8988T (cell line): ENCODE results near the gene LYRM1.
"Not testable (repeated sequence)": the region's sequence is repeated elsewhere in the genome, so short reads cannot be mapped to it uniquely, and the experiment has no call there.

Source experiments
- DNase-seq: peaks from one replicate; pipeline ENCODE4 v3.0.0; 2011

LYRM1 gene, protein sequence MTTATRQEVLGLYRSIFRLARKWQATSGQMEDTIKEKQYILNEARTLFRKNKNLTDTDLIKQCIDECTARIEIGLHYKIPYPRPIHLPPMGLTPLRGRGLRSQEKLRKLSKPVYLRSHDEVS

DNA sequence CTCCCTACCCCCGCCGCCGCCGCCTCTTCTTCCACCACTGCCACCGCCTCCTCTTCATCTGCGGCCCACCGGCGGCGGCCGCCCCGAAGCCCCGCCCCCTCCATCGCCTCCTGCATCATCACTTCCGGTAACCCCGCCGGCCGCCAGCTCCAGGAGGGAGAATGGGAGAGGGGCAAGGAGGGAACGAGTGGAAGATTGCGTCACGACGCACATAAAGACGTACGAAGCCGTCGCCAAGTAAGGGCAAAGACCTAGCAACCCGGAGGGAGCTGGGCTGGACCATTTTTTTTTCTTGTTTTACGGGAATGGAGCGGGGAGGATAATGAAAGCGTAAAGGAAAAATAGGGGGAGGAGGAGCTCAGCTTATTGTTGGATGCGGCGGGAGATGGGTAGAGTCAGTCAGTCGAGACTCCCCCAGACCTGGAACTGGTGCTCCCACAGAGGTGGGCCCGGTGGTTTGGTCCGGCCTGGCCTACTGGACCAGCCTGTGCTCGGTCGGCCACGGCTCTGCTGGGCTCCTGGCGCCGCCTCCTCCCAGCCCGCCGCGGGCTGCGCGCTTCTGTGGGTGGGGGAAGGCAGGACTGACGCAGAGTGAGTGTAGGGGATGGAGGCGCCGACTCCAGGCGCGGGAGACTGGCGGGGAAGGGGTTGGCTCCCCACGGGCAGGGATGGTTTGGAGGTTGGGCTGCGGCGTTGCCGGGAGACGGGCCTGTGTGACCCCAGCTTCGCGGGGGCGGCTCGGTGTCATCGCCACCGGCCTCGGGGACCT, at the start of gene LYRM1, which contains the start of gene DCUN1D3:
TSS of gene LYRM1 (plus strand) at position 473 of the 769 bp plus-strand sequence. CDS start 14,785 bp downstream, outside the sequence.
TSS of gene DCUN1D3 (minus strand) at position 60 of the 769 bp plus-strand sequence. CDS start 37,820 bp downstream, outside the sequence.
- peak; percentile 78 for DNase-seq

DNA sequence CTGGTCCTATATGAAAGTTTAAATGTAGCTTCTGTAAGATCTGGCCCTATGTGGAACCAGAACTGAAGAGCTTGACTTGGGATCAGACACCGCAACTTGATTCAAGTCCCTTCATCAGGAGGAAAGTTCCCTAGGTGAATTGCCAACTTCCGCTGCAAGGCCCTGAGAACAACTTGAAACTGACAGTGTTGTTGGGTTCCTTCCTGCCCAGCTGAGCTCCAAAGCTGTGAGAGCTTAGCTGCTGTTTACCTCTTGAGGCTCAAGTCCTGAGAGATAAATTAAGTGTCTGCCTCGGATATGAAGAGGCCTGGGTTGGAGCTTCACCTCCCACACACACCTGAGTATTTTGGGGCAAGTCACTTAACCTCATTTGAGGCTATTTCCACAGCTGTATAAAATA, 49.6 kb upstream of the LYRM1 start:
- DNase-seq: no peak

DNA sequence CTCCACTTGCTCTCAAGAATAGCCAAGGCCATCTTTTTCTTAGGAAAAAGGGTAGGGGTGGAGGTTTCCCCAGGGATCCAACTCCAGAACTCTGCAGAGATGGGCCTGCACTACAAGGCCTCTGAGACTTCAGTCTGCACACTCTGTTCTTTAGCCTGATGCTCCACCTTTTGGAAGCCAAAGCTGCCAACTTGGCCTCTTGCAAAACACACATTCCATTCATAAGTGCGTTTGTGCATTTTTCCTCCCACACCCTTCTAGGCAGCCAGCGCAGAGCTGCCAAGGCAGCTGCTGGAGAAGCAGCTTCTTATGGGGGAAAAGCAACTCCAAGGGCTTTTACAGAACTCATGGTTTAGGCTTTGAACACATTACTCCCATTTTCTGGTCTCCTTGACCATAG, 49.0 kb upstream of the LYRM1 start:
- DNase-seq: no peak

DNA sequence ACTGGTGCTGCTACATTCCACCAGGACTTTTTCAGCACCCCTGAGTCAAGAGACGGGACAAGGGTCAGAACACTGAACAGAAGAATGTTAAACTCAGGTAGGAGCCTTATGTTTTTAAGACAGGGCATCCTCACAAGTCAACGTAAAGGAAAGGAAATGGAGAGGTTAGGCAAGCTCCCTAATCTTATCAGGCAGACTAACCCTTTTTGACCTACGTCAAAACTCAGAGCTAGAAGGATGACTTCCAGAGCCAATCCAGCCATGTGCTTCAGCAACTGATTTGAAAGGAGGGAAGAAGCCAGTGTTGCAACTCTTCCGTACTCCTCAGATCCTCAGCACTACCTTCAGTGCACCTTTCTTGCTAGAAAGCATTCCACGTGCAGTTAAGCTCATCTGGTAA, 47.4 kb upstream of the LYRM1 start:
- no peak for DNase-seq

DNA sequence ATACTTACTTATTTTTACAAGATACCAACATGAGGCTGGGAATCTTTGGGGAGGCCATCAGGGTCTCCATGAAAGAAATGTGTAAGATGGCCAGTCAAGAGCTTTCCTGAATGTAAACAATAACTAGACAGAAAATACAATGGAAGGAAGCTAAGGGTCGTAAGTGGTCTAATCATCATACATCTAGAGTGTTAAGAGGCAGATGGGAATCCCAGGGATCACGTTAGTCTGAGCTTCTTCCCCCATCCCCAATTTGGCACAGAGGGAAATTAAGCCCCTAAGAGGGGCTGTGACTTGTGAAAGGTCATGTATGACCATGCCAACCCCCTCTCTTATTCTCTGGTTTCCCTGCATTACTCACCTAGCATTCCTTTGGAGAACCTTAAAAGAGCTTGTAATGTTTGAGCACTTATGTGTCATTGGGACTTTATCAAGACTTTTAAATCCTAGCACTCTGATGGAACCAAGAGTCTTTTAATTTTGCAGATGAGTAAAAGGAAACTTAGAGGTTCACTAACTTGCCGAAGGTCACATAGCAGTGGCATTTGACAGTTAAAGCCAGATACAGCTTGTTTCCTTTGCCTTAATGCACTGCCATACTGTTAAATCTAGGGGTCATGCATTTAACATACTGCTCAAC, 46.5 kb upstream of the LYRM1 start:
- DNase-seq: no peak

DNA sequence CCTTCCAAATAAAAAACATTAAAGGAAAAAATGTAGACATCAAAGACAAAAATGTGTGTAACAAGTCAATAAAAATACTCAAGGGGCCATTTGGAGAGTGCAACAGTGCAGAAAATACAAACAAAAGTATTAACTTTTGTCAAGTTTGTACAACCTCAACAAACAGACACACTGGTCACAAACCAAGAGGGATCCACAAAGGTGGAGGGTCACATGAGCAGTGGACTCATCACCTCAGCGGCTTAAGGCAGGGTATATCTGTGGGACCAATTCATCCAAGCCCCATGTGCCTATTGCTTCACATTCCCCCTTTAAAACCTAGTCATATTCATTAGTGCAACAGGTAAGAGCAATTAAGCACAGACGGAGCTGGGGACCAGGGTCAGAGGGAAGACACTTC, 45.6 kb upstream of the LYRM1 start:
- DNase-seq: no peak

DNA sequence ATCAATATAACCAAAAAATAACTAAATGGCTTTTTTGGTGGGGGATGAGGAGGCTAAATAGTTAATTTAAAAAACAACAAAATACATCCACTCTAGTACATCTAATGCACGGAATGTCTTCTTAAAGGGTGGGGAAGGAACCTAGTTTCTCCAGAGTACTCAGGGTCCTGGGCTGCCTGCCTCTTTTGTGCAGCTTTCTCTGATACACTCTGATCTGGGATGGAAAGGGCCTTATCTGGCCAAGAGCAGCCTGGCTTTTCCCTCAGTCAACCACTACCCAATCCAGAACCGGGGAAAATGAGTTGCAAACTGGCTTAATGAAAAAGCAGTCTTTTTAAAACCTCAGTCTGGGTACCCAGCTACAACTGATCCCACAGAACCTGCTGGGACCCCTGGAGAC, 43.3 kb upstream of the LYRM1 start:
- DNase-seq: no peak

DNA sequence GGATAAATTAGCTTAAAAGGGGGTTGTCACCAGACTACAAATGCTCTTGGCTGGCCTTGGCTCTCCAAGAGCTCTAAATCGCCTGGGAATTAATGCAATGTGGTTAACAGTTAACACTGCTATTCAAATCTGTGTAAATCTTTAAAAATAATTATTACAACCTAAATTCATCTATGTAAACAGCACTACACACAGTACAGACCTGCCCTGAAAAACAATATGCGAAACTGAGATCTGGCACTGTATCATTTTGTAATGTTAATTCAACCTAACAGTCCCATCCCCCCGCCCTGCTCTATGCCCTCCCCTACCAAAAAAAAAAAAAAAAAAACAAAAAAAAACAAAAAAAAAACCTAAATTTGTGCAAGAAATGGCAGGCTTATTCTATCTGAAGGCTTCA, 41.3 kb upstream of the LYRM1 start:
- DNase-seq: no peak

DNA sequence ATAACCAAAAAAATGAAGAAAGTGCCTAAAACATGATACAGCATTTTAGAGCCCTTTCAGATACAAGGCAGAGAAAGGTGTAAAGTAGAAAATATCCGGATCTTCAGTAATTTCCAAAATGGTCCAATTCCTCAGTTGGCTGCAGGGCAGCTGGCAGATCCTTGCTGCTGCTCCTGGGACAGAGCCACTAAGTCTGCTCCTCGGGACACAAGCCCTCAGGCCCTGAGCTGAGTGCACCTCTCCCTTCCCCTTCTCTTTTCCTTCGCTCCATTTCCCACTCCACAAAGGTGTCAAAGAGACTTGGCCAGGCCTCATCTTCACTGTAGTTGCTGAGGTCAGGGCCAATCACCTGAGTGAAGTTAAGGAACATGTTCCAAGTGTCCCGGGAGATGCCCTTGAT, 40.9 kb upstream of the LYRM1 start:
- no peak for DNase-seq

DNA sequence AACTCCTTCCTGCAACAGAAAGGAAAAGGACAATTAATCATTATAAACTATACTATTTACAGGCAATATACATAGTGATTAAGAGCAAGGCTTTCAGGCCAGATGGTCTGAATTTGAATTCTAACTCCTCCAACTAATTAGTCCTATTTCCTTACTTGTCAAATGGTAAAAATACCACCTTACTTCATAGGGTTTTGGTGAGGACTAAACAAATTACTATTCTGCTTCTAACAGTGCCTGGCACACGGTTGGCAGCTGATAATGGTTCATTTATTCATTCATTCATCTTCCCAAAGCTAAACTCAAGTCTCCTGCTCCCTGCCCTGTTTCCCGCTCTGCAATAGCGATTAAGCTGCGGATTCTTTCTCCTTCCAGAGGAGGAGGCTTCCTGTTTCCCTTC, 40.2 kb upstream of the LYRM1 start:
- DNase-seq: no peak

DNA sequence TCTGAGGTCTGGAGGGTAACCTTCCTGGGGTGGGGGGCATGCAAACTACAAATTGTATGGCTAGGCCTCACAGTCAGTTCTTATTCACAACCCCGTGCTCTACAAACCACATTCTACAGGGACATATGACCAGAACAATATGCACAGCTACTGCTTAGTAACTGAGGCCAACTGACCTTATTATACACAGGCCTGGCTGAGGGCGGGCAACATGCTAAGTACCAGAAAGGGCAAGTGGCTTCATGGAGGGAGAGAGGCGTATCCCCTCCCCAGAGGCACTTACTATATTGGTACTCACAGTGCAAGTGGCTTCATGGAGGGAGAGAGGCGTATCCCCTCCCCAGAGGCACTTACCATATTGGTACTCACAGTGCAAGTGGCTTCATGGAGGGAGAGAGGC, 39.6 kb upstream of the LYRM1 start:
- DNase-seq: not testable (repeated sequence)

DNA sequence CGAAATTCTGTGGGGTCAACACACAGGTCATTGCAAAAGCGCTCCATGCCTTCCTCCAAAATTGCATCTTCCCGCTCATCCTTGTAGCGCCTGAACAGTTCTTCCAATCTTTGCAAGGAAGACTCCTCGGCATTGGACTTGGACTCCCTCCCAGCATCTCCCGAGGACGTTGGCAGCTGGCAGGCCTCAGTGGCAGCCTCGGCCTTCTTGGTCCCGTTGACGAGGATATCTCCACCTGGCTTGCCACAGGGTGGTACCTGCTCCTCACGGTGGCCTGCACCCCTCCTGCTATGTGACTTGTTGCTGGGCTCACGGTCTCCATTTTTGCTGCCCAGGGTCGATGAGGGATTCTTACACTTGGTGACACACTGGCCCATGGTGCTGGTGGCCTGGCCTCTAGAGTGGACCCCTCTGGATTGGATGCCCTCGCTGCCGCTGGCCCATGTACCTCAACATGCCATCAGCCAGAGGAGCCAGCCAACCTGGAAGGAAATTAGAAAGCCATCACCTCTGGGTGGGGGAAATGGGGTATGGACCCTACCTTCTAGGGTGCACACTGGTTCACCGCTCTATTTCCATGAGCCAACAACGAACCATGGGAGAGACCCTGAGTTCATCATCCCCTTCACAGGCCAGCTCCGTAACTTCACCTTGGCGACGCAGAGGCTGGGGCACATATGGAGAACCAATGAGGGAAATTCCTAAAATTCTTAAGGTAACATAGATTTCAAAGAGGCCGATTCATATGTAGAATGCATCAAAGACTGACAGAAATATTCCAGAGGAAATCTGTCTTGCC, 38.2 kb upstream of the LYRM1 start:
- no peak for DNase-seq

DNA sequence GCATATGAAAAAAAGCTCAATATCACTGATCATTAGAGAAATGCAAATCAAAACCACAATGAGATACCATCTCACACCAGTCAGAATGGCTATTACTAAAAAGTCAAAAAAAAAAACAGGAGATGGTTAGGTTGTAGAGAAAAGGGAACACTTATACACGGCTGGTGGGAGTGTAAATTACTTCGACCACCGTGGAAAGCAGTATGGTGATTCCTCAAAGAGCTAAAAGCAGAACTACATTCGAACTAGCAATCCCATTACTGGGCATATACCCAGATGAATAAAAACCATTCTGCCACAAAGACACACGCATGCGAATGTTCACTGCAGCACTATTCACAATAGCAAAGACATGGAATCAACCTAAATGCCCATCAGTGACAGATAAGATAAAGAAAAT, 36.2 kb upstream of the LYRM1 start:
- not testable (repeated sequence) for DNase-seq

DNA sequence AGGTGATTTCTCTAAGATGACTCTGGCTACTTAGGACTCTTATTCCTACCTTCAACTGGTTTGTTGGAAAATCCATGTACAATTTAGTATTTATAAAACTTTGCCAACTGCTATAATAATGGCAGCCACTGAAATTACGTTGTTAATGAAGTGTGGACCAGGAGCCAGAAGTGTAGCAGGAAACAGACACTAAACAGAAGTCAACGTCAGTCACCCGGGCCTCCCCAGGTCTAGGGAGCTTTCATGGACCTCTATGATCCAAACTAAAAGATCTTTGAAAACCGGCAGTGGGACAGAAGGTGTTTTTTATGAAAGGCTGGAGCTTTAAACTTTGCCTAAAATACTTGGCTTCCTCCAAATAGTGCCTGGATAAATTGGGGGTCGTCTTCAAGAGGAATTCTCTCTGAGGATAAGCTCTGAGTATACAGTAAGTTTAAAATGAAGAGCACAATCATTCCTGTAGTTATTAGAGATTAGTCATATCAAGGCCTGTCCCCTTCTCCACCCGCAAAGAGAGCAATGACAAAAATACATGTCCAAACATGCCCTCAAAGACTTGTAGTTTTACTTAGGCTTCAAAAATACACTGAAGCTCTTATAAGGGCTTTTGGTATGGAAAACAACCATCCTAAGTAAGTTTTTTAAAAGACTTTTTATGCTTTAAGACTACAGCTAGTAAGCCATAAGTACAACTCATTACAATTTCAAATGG, 35.0 kb upstream of the LYRM1 start:
- DNase-seq: no peak

DNA sequence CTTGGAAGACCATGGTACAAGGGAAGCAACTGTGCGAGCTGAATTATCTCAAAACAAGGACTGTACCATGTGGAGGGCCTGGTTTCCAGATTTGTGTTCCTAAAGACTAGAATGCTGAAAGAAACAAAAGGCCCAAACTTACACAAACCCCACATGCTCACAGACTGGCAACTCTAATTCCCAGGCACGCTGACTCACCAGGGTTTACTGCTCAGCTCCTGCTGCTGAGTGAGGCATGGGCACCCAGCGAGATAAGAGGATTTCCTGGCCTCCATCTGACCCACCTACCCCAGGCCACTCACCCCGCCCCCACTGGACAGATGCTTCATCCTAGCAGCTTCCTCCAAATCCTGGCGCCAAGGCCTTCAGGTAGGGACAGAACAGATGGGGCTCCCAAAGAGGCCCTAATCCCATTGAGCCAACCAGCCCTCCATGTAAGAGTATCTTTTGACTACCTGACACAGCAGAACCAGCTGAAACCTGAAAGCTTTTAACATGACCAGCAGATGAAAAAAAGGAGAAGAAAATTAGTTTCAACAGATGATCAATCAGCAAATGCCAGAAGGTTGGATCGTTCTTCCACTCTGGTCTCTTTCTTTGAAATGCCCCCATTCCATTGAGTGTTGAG, 34.3 kb upstream of the LYRM1 start:
- peak; percentile 20 for DNase-seq

DNA sequence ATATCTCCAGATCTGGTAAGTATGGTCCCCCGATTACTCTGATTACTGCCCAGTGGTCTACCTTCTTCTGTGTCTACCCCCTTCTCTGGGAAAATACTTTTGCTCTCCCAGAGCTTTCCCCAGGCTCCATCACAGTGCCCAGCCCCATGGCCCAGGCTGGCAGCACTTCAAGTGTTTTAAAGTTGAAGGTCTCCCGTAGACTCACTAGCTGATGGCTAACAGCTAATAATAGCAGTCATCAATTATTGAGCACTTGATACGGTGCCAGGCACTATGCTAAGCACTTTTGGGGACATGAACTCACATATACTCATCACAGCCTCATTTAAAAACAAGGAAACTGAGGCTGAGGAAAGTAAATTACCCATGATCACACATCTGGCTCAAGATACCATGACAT, 33.8 kb upstream of the LYRM1 start:
- DNase-seq: no peak

DNA sequence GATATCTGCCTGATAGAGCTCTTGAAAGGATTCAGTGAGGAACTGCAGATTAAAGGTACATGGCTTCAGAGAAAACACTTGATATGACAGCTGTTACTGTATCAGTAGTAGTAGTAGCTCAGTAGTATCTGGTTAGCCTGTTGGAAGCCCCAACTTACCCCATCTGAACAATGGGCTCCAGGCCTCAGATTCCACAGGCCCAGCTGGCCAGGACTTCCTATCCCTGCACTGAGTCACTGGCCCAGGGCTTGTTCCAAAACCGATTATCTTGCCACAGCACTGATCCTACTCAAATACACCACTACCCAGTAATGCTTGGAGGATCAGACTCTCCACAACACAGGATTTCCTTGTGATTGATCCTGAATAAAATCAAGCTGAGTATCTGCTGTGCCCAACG, 33.0 kb upstream of the LYRM1 start:
- no peak for DNase-seq

DNA sequence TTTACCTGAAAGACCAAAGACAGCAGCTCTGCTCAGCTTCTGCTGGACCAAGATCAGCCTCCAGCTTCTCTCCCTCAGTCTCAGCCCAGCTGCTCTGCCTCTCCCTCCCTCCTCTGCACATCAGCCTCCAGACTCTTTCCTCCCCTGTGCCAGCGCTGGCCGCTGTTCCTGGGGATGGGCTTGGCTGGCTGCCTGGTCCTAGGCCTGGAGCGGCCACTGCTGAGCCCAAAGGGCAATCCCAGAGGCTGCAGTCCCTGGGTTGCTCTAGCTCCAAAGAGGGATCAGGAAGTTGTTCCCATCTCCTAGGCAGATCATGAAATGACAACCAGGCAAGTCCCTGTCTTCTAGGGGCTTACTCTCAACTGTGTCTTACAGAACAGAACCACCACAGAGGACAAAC, 31.7 kb upstream of the LYRM1 start:
- DNase-seq: no peak

DNA sequence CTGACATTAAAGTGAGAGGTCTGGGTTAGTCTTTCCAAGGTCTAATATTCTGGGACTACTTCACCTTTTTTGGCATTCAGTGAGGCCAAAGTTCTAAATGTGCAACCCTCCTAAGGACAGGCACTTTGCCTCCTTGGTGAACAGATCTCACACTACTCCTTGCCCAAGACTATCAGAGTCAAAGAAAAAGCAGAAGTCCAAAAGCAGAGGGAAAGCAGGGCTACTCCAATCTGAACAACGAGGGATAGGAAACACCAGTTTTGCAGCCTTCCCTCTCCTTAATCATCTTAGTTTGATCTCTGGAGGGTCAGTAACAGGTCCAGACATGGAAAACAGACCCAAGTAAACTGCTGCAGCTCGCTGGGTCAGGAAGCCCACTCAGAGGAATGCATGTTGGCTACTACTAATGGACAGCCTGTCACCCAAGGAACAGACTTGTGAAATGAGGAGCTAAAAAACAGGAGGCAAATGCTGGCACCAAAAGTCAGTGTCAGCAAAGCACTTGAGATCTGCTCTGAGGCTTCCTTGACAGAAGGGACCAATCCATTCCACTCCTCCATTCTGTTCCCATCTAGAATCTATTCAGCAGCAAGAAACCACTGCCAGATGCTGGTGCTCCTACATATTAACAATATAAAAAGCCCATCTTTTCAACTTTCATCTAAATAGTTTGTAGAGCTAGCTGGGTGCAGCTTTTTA, 30.3 kb upstream of the LYRM1 start:
- no peak for DNase-seq

DNA sequence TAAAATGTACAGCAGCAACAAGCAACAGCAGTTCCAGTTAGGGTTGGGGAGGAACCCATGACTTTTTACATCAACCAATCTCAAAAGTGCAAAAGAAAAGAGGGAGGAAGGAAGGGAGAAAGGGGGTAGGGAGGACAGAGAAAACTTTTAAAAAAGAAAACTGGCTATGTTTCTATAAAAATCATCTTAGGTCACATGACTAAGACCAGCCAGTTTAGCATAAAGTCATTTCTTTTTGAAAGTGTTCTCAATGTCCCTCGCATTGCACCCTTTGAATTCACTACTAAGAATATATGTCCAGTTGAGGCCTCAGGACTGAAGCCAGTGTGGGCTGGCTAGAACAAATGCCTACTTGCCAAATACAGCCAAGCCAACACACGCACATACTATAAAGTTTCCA, 29.3 kb upstream of the LYRM1 start:
- no peak for DNase-seq

DNA sequence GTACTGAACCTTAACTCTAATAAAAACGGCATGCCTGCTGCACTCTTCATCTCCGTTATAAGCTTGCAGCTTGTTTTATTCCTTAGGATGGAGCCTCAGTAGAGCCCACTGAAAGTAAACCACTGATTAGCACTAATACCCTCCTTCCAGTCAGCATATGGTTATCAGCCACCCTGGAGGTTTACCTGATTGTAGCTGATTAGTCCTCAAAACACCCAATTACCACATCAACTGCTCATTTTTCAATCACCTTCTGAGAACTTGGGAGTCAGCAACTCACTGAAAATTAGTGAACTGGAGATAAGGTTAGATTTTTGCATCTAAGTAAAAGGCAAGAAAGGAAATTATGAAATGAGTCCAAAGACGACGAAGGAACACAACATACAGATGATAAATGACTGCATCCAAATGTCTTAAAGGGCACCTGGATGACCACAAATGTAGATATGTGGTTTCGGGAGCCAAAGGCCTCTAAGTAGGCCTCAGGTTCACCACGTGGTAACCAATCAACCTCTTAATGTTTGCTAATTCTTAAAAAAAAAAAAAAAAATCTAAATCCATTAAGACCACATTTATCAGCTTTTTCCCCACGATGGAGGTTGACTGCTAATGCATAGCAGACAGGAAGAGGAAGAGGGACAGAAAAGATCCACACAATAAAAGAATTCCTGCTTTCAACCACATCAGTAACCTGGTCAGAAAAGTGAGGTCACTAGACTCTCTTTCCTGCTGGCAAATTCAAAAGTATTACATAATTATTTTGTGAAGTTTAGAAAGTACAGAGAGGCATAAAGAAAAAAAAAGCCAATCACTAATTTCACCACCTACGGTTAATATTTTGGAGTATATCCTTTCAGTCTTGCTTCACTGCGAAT, 28.4 kb upstream of the LYRM1 start:
- no peak for DNase-seq
